OCI-LY1 (cell line): ENCODE results near the gene ADAMTSL1.

ENCODE experiments used
- H2AFZ ChIP-seq: fragments of 200-600 bp; sonication (generic), shearing (Covaris generic); 2 replicates; pipeline ENCODE4 v1.6.0; 2014; ENCODE audit warnings: antibody characterized with exemption, mild to moderate bottlenecking, low read length
- H3F3A ChIP-seq: fragments of 200-600 bp; sonication (generic), shearing (Covaris generic); 2 replicates; pipeline ENCODE4 v1.6.0; 2014; ENCODE audit warnings: mild to moderate bottlenecking, antibody characterized with exemption, low read length, moderate library complexity; ENCODE audit not compliant: insufficient read depth
- H3K27ac ChIP-seq: fragments of 200-600 bp; sonication (generic); 2 replicates; pipeline ENCODE4 v1.5.1; 2014; ENCODE audit warnings: low read length, mixed run types, mild to moderate bottlenecking, low read depth; ENCODE audit not compliant: poor library complexity, severe bottlenecking
- H3K27me3 ChIP-seq: fragments of 200-600 bp; sonication (generic); 2 replicates; pipeline ENCODE4 v1.6.0; 2014; ENCODE audit warnings: antibody characterized with exemption, mild to moderate bottlenecking, low read length, moderate library complexity; ENCODE audit not compliant: insufficient read depth
- H3K36me3 ChIP-seq: fragments of 200-600 bp; sonication (generic); 2 replicates; pipeline ENCODE4 v1.6.1; 2014; ENCODE audit warnings: mild to moderate bottlenecking, antibody characterized with exemption, low read length, moderate library complexity, mixed read lengths; ENCODE audit not compliant: insufficient read depth
- H3K4me1 ChIP-seq: fragments of 200-600 bp; sonication (generic); 2 replicates; pipeline ENCODE4 v1.5.1; 2014; ENCODE audit warnings: mild to moderate bottlenecking, low read length, moderate library complexity; ENCODE audit not compliant: insufficient read depth, severe bottlenecking
- H3K4me2 ChIP-seq: fragments of 200-600 bp; sonication (generic), shearing (Covaris generic); 2 replicates; pipeline ENCODE4 v1.6.1; 2014; ENCODE audit warnings: low read length
- H3K4me3 ChIP-seq: fragments of 200-600 bp; sonication (generic); 2 replicates; pipeline ENCODE4 v1.5.1; 2014; ENCODE audit warnings: low read length, low read depth, mild to moderate bottlenecking, mixed read lengths; ENCODE audit not compliant: poor library complexity, severe bottlenecking
- H3K79me2 ChIP-seq: fragments of 200-600 bp; shearing (Covaris generic); 2 replicates; pipeline ENCODE4 v1.6.1; 2016; ENCODE audit warnings: mixed run types, low read length, mixed read lengths; ENCODE audit not compliant: insufficient read depth
- H3K9ac ChIP-seq: fragments of 200-600 bp; sonication (generic), shearing (Covaris generic); 2 replicates; pipeline ENCODE4 v1.6.1; 2014; ENCODE audit warnings: mild to moderate bottlenecking, low read length, mixed read lengths
- H3K9me2 ChIP-seq: fragments of 200-600 bp; sonication (generic), shearing (Covaris generic); 2 replicates; pipeline ENCODE4 v1.6.1; 2014; ENCODE audit warnings: low read depth, mild to moderate bottlenecking, low read length, mixed read lengths
- H3K9me3 ChIP-seq: fragments of 200-600 bp; shearing (Covaris generic); 2 replicates; pipeline ENCODE4 v1.6.1; 2014; ENCODE audit warnings: low read length, mixed read lengths
- H4K20me1 ChIP-seq: fragments of 200-600 bp; sonication (generic), shearing (Covaris generic); 2 replicates; pipeline ENCODE4 v1.6.0; 2016; ENCODE audit warnings: mild to moderate bottlenecking, low read length; ENCODE audit not compliant: insufficient read depth
- EZH2 ChIP-seq: fragments of 200-600 bp; sonication (generic), shearing (Covaris generic); IDR thresholded peaks from 2 replicates; pipeline ENCODE4 v1.8.0; 2017; ENCODE audit warnings: borderline replicate concordance, mixed run types, mild to moderate bottlenecking, antibody characterized with exemption, low read length, moderate library complexity, mixed read lengths
- TF ChIP-seq, protein P1 (sequence below): fragments of 200-600 bp; sonication (generic), shearing (Covaris generic); IDR thresholded peaks from 2 replicates; pipeline ENCODE4 v1.5.1; 2017; ENCODE audit warnings: mild to moderate bottlenecking, antibody characterized with exemption, low read length, moderate library complexity, mixed read lengths

Gene ADAMTSL1

GRCh38 chr9:18448101-18448500 is 25.9 kb upstream of the ADAMTSL1 start:
- no peaks in the 10 kb centered on the region for H3K36me3 ChIP-seq
- no peaks in the 10 kb centered on the region for H4K20me1 ChIP-seq
- no peaks in the 10 kb centered on the region for H3F3A ChIP-seq
- H3K4me2 ChIP-seq = no peak overlapping the region
- H3K79me2 ChIP-seq = no peaks in the 10 kb centered on the region
- no peaks in the 10 kb centered on the region for H3K27me3 ChIP-seq
- TF ChIP-seq, protein P1, sequence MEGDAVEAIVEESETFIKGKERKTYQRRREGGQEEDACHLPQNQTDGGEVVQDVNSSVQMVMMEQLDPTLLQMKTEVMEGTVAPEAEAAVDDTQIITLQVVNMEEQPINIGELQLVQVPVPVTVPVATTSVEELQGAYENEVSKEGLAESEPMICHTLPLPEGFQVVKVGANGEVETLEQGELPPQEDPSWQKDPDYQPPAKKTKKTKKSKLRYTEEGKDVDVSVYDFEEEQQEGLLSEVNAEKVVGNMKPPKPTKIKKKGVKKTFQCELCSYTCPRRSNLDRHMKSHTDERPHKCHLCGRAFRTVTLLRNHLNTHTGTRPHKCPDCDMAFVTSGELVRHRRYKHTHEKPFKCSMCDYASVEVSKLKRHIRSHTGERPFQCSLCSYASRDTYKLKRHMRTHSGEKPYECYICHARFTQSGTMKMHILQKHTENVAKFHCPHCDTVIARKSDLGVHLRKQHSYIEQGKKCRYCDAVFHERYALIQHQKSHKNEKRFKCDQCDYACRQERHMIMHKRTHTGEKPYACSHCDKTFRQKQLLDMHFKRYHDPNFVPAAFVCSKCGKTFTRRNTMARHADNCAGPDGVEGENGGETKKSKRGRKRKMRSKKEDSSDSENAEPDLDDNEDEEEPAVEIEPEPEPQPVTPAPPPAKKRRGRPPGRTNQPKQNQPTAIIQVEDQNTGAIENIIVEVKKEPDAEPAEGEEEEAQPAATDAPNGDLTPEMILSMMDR = no peak
- TF ChIP-seq EZH2 = no peak
- H3K4me3 ChIP-seq = no peak overlapping the region
- no peaks in the 10 kb centered on the region for H3K9me3 ChIP-seq
- H3K9me2 ChIP-seq = no peaks in the 10 kb centered on the region
- no peak overlapping the region for H2AFZ ChIP-seq
- H3K27ac ChIP-seq = no peak overlapping the region
- H3K4me1 ChIP-seq = no peaks in the 10 kb centered on the region
- no peak overlapping the region for H3K9ac ChIP-seq

GRCh38 chr9:18451406-18451805 is 22.5 kb upstream of the ADAMTSL1 start:
- no peak overlapping the region for H3K27ac ChIP-seq
- H3K9ac ChIP-seq = no peak overlapping the region

DNA sequence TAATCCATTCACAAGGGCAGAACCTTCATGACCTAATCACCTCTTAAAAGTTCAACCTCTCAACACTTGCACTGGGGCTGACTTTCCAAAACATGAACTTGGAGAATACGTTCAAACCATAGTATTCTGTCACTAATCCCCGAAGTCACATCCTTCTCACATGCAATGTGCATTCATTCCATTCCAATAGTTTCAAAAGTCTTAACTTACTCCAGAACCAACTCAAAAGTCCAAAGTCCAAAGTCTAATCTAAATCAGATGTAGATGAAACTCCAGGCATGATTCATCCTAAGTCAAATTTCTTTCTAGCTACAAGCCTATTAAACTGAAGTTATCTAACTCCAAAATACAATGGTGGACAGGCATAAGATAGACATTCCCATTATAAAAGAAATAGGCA is 21.7 kb upstream of the ADAMTSL1 start:
- Histone ChIP-seq H2AFZ (no peak overlapping the region), H3K79me2 (no peaks in the 10 kb centered on the region)

More at GRCh38 chr9:18451406-18451805, 22.5 kb upstream of the ADAMTSL1 start:
- H4K20me1 ChIP-seq = no peaks in the 10 kb centered on the region
- H3K27me3 ChIP-seq = no peaks in the 10 kb centered on the region
- TF ChIP-seq, protein P1 = no peak
- no peak for TF ChIP-seq EZH2
- H3K4me3 ChIP-seq = no peak overlapping the region
- no peaks in the 10 kb centered on the region for H3K9me3 ChIP-seq
- H3K36me3 ChIP-seq = no peaks in the 10 kb centered on the region
- no peaks in the 10 kb centered on the region for H3K9me2 ChIP-seq
- H3K79me2 ChIP-seq = no peaks in the 10 kb centered on the region
- H3K4me2 ChIP-seq = no peak overlapping the region
- H3K4me1 ChIP-seq = no peaks in the 10 kb centered on the region
- H3F3A ChIP-seq = no peaks in the 10 kb centered on the region
- no peak overlapping the region for H2AFZ ChIP-seq

More for the DNA sequence above, 21.7 kb upstream of the ADAMTSL1 start:
- H3K4me1 ChIP-seq = no peaks in the 10 kb centered on the region
- no peaks in the 10 kb centered on the region for H3K36me3 ChIP-seq
- H3K4me3 ChIP-seq = no peak overlapping the region
- H3F3A ChIP-seq = no peaks in the 10 kb centered on the region
- no peaks in the 10 kb centered on the region for H3K9me3 ChIP-seq
- H3K4me2 ChIP-seq = no peak overlapping the region
- H3K27ac ChIP-seq = no peak overlapping the region
- H3K9ac ChIP-seq = no peak overlapping the region
- no peaks in the 10 kb centered on the region for H4K20me1 ChIP-seq
- H3K27me3 ChIP-seq = no peaks in the 10 kb centered on the region
- no peaks in the 10 kb centered on the region for H3K9me2 ChIP-seq
- TF ChIP-seq, protein P1 = no peak
- TF ChIP-seq EZH2 = no peak
